ENCODE measurements around the gene KHK. TPM values are rescaled to one million over a fixed set of nuclear protein-coding genes. Genes with fewer than 3 reads are reported as not detected.

The KHK gene
- total RNA-seq, 1 experiment from 2014 or later, result 1.5 TPM

DNA sequence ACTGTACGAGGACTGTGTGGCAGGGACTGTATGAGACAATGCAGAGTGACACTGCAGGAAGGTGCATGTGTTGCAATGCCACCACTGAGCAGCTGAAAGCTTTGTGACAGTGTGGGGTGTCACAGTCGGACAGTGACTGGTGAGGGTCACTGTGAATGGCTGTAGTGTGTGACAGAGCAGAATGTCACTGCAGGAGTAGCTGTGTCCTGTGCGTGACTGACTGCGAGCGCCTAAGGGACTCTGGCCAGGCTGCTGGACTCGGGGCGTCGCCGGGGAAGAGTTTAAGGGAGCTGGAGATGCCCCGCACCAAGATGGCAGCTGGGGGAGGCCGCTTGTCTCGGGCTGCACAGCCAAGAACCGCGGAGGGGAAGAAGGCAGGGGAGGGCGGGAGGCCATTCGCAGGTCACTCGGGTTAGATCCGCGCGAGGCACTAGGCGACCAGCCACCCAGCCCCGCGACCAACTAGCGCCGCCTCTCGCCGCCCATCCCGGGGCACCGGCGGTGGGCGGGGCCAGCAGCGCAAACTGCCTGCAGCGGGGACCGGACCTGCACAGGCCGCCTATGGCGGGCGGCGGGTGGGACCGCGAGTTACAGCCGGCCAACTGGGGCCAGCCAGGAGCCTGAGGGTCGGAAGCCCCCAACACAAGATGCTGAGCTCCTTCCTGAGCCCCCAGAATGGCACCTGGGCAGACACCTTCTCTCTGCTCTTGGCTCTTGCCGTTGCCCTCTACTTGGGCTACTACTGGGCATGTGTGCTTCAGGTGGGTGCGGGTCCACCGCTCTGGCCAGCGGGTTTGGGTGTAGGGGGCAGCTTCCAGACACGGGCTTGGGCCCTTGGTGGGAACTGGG lies 37.0 kb downstream of the KHK start, which contains the start of gene ABHD1:
Gene ABHD1 (plus strand): TSS at position 514 of the 849 bp plus-strand sequence. CDS start 134 bp downstream, at position 648.
- CTCF ChIA-PET, result interaction anchor here (0.8 kb wide), 1 partner anchor 68 kb away, joined by 6 read pairs; no protein-coding TSS in a partner anchor
- peak; percentile 84 for ATAC-seq

DNA sequence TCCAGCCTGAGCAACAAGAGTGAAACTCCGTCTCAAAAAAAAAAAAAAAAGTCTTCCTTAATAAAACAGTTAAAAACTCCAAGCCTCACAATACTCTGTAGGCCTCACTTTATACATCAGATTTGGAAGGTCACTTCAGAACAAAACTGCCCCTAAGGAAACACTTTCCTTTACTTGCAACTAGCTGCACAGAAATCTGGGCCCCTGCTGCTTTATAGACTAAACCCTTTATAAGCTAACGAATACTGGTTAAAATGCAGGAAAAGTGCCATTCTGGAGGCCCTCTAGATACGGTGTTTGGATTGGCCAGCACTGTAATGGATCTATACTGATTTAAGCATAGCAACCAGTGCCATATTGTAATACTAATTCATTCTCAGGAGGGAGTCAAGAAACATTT lies 38.5 kb downstream of the KHK start:
- intact Hi-C loops (cut with micrococcal nuclease; ENCODE audit: unreplicated experiment), result no loop called here
- H3K27me3 ChIP-seq (ENCODE audit: control insufficient read depth, insufficient read depth, low read length), result no peaks in the 10 kb centered on the region; the same call in 1 of the 2 replicates
- DNase-seq (ENCODE audit: low read depth, low spot score), result no peak
- no peaks in the 10 kb centered on the region for H3K36me3 ChIP-seq (ENCODE audit: control insufficient read depth, insufficient read depth, low read length)
- TF ChIP-seq, protein P1, sequence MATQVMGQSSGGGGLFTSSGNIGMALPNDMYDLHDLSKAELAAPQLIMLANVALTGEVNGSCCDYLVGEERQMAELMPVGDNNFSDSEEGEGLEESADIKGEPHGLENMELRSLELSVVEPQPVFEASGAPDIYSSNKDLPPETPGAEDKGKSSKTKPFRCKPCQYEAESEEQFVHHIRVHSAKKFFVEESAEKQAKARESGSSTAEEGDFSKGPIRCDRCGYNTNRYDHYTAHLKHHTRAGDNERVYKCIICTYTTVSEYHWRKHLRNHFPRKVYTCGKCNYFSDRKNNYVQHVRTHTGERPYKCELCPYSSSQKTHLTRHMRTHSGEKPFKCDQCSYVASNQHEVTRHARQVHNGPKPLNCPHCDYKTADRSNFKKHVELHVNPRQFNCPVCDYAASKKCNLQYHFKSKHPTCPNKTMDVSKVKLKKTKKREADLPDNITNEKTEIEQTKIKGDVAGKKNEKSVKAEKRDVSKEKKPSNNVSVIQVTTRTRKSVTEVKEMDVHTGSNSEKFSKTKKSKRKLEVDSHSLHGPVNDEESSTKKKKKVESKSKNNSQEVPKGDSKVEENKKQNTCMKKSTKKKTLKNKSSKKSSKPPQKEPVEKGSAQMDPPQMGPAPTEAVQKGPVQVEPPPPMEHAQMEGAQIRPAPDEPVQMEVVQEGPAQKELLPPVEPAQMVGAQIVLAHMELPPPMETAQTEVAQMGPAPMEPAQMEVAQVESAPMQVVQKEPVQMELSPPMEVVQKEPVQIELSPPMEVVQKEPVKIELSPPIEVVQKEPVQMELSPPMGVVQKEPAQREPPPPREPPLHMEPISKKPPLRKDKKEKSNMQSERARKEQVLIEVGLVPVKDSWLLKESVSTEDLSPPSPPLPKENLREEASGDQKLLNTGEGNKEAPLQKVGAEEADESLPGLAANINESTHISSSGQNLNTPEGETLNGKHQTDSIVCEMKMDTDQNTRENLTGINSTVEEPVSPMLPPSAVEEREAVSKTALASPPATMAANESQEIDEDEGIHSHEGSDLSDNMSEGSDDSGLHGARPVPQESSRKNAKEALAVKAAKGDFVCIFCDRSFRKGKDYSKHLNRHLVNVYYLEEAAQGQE (IDR thresholded peaks at IDR 0.05; ENCODE audit: insufficient read depth in 1 of 2, low read depth in 2 of 2, low read length in 1 of 2), result no peak
- TF ChIP-seq POLR2AphosphoS5 (IDR thresholded peaks at IDR 0.05; ENCODE audit: low read depth, low read length) (no peak), SIN3A (IDR thresholded peaks at IDR 0.05; ENCODE audit: borderline replicate concordance, insufficient read depth, low read depth, low read length) (no peak), TCF7L2 (IDR thresholded peaks at IDR 0.05; ENCODE audit: low read depth, low read length) (no peak)
- TF ChIP-seq, protein P2, sequence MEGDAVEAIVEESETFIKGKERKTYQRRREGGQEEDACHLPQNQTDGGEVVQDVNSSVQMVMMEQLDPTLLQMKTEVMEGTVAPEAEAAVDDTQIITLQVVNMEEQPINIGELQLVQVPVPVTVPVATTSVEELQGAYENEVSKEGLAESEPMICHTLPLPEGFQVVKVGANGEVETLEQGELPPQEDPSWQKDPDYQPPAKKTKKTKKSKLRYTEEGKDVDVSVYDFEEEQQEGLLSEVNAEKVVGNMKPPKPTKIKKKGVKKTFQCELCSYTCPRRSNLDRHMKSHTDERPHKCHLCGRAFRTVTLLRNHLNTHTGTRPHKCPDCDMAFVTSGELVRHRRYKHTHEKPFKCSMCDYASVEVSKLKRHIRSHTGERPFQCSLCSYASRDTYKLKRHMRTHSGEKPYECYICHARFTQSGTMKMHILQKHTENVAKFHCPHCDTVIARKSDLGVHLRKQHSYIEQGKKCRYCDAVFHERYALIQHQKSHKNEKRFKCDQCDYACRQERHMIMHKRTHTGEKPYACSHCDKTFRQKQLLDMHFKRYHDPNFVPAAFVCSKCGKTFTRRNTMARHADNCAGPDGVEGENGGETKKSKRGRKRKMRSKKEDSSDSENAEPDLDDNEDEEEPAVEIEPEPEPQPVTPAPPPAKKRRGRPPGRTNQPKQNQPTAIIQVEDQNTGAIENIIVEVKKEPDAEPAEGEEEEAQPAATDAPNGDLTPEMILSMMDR (IDR thresholded peaks at IDR 0.05), result no peak
- ChIA-PET CTCF (interaction anchor here (1.5 kb wide), 1 partner anchor 66 kb away, joined by 7 read pairs; no protein-coding TSS in a partner anchor), POLR2A (no interaction called here)
- no peak overlapping the region for H3K4me3 ChIP-seq (ENCODE audit: low read depth in 2 of 2, low read length in 2 of 2)
- no peaks in the 10 kb centered on the region for H3K4me1 ChIP-seq (ENCODE audit: control insufficient read depth, insufficient read depth, low read length)
- no peak for ATAC-seq
- no peak overlapping the region for H3K27ac ChIP-seq (ENCODE audit: low read length)
- in situ Hi-C loops (cut with HindIII; ENCODE audit: low pct_unique_long_range_greater_than_20kb, low sequenced_read_pairs), result no loop called here
- BruUV-seq (replicated peaks), result no TSS peak
- no peaks in the 10 kb centered on the region for H3K9me3 ChIP-seq (ENCODE audit: control insufficient read depth, insufficient read depth, low read depth, low read length)

More for the DNA sequence above, 37.0 kb downstream of the KHK start, which contains the start of gene ABHD1:
- POLR2A ChIA-PET, result no interaction called here
- TF ChIP-seq SIN3A (IDR thresholded peaks at IDR 0.05; ENCODE audit: borderline replicate concordance, insufficient read depth, low read depth, low read length) (no peak), POLR2AphosphoS5 (IDR thresholded peaks at IDR 0.05; ENCODE audit: low read depth, low read length) (no peak), TCF7L2 (IDR thresholded peaks at IDR 0.05; ENCODE audit: low read depth, low read length) (no peak)
- TF ChIP-seq, protein P2 (IDR thresholded peaks at IDR 0.05), result no peak
- TF ChIP-seq, protein P1 (IDR thresholded peaks at IDR 0.05; ENCODE audit: insufficient read depth in 1 of 2, low read depth in 2 of 2, low read length in 1 of 2), result no peak; a peak in 1 of 4 replicates
- BruUV-seq (replicated peaks), result no TSS peak
- Histone ChIP-seq H3K9me3 (ENCODE audit: control insufficient read depth, insufficient read depth, low read depth, low read length) (no peaks in the 10 kb centered on the region), H3K27ac (ENCODE audit: low read length) (peak within 1 kb of the TSS; percentile 25; the same call in 1 of the 2 replicates), H3K36me3 (ENCODE audit: control insufficient read depth, insufficient read depth, low read length) (no peaks in the 10 kb centered on the region), H3K4me1 (ENCODE audit: control insufficient read depth, insufficient read depth, low read length) (no peaks in the 10 kb centered on the region; the same call in 1 of the 2 replicates), H3K4me3 (ENCODE audit: low read depth in 2 of 2, low read length in 2 of 2) (peak within 1 kb of the TSS; percentile 56 to 63), H3K27me3 (ENCODE audit: control insufficient read depth, insufficient read depth, low read length) (no peaks in the 10 kb centered on the region; the same call in 1 of the 2 replicates)
- in situ Hi-C loops (cut with HindIII; ENCODE audit: low pct_unique_long_range_greater_than_20kb, low sequenced_read_pairs) (no loop called here), intact Hi-C loops (cut with micrococcal nuclease; ENCODE audit: unreplicated experiment) (no loop called here)
- DNase-seq (ENCODE audit: low read depth, low spot score), result no peak

Measured in Panc1 (cell line).